Stimulated activated CD8-positive, alpha-beta memory T cell treated with anti-CD3 and anti-CD28 coated beads, Interleukin-12 subunit alpha, Interleukin-12 subunit beta, amount 100 ng/mL, for 1 hour (primary cell): ENCODE results near the gene GPLD1.
"Not testable (repeated sequence)": the region's sequence is repeated elsewhere in the genome, so short reads cannot be mapped to it uniquely, and the experiment has no call there.

Experiments used
- DNase-seq: peaks from one replicate; pipeline ENCODE4 v3.0.0-alpha.2; 2020; ENCODE audit warnings: low read depth

The GPLD1 gene, protein sequence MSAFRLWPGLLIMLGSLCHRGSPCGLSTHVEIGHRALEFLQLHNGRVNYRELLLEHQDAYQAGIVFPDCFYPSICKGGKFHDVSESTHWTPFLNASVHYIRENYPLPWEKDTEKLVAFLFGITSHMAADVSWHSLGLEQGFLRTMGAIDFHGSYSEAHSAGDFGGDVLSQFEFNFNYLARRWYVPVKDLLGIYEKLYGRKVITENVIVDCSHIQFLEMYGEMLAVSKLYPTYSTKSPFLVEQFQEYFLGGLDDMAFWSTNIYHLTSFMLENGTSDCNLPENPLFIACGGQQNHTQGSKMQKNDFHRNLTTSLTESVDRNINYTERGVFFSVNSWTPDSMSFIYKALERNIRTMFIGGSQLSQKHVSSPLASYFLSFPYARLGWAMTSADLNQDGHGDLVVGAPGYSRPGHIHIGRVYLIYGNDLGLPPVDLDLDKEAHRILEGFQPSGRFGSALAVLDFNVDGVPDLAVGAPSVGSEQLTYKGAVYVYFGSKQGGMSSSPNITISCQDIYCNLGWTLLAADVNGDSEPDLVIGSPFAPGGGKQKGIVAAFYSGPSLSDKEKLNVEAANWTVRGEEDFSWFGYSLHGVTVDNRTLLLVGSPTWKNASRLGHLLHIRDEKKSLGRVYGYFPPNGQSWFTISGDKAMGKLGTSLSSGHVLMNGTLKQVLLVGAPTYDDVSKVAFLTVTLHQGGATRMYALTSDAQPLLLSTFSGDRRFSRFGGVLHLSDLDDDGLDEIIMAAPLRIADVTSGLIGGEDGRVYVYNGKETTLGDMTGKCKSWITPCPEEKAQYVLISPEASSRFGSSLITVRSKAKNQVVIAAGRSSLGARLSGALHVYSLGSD

DNA sequence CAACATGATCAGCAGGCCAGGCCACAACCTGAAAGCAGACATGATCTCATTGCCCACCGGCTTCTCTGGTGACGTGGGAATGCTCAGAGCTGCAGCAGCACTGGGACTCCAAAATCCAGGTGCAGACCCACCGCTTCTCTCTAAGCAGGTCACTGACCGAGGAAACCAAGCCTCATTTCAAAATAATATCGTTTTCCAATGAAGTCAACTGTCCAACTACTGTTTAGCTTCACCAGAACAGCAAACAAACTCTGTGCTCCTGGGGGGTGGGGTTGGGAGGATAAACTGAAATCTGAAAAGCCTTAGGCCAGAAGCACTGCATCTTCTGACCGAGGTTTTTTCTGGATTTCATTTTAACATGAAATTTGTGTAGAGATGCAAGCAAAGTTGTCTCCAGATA, at the start of gene GPLD1:
GPLD1 (minus strand) TSS at position 109 of the 400 bp plus-strand sequence; CDS start at position 42, 67 bp downstream.
- DNase-seq = no peak

DNA sequence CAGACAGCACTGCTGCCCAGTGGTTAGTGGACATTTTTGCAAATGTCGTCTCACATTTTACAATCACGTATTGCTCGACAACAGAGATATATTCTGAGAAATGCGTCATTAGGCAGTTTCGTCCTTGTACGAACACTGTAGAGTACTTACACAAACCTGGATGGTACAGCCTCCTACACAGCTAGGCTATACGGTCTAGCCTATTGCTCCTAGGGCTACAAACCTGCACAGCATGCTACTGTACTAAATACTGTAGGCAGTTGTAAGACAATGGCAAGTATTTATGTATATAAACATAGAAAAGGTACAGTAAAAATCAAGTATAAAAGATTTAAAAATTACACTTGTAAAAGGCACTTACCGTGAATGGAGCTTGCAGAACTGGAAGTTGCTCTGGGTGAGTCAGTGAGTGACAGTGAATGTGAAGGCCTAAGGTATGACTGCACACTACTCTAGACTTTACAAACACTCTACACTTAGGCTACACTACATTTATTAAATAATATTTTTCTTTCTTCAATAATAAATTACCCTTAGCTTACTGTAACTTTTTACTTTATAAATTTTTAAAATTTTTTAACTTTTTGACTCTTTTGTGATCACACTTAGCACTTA, 48.5 kb upstream of the GPLD1 start:
- no peak for DNase-seq

DNA sequence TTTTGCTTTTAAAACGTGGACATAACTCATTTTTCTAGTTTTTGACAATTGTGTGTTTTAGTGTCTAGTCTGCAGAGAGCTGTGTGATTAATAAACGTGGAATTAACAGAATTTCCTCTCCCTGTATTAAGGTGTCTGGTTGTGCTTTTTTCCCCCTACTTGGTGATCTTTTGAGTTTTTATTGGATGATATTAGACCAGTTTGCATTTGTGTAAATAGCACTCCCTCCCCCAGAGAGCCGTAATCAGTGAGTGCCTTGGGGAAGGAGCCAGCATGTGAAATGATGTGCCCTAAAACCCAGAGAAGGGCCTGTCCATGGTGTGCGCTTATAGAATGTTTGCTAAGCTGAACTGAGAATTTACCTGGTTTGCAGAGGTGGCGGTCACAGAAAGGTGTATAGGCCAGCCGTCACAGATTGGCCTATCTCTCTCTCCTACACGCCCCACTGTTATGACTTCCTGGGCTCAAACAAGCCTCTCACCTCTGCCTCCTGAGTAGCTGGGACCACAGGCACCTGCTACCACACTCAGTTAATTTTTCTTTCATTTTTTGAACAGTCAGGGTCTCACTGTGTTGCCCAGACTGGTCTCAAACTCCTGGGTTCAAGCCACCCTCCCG, 47.8 kb upstream of the GPLD1 start:
- no peak for DNase-seq

DNA sequence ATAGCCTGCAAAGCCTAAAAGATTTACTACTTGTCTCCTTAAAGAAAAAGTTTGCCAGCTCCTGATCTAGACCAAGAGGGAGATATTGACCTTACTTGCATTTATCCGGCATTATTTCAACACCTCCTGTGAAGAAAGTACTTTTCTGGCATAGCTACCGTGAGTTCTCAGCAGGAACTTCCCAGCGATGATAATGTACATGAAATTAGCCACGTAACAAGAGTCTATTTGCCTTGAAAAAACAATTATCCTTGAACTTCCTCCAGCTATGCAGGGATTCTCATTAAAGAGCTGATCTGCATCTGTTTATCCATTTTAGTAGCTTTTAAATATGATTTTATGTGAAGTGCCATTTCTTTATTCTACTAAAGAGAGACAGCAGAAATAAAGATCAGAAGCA, 47.1 kb upstream of the GPLD1 start:
- DNase-seq = no peak

DNA sequence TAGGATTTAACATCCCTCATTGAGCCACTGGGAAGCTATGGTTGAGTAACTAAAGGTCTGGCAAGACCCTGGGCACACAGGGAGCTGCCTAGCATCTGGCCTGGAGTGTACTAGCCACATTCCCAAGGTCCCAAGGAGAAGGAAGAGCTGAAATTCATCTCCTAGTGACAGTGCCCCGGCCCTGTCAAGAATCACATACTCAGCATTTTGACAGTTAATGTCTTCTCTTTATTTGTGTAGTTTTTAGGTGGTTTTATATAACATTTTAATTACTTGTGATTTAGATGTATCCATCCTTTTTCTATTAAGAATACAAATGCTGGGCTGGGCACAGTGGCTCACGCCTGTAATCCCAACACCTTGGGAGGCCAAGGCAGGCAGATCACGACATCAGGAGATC, 45.8 kb upstream of the GPLD1 start:
- DNase-seq = no peak

DNA sequence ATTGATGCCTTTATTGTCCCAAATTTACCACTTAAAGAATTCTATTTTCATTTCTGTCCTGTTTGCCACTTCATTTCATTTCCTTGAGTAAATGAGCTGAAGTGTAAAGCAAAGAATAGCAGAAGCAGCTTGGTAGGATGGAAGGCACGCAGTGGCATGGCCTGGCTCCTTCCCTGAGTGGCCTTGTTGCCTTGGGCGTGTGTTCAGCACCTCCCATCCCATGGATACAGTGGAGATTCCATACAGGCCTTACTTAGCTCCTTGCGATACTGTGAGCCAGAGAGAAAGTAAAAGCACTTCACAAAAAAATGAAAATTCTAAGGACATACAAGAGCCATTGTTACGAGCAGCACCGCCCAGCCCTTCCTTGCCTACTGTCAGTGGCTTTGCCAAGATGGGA, 45.0 kb upstream of the GPLD1 start:
- no peak for DNase-seq

DNA sequence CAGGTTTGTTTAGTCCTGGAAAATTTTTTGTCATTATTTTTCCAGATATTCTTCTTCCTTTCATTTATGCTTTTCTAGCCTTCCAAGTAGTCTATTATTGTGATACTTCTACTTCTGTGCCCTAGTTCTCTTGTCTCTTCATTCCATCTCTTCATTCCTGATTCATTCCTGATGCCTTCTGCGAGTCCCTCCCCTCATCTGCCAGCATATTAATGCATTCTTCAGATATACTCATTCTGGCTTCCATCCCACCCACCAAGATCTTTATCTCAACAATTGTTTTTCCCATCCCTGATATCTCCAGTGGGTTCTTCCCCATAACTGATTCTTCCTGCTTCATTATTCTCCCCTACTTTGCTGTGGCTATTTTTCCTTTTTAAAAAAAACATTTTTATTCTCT, 40.6 kb upstream of the GPLD1 start:
- DNase-seq = no peak

DNA sequence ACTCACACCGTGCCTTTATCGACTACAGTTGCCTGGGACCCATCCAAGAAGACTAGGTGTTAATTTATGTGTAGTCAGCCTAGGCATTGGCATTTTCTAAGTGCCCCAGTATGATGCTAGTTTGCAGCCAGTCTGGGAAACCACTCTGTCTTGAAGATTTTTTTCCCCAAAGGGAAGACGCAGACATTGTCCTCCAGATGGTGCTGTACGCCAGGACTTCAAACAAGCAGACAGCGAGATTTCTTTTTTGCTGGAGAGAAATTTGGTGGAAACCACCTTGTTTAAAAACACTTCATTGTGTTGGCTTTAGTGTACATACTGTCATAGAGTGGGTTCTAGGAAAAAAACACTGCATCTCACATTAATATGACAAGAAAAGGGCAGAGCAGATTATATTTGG, 35.4 kb upstream of the GPLD1 start:
- no peak for DNase-seq

DNA sequence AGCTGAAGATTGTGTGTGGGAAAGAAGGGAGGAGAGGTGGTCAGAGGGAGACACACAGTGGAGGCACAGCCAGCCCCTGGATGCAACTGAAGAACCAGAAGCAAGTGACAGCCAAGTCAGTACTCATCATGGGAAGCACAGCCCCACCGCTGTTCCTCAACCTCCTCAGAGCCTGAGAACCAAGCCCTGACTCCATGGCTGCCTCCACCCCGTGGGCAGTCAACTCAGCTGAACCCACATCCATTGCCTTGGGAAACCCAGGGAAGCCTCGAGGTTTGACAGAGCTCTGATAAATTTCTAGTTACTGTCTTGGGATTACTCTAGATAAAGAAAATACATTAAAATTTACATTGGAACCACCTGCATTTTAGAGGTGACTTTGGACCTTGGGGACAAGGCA, 35.0 kb upstream of the GPLD1 start:
- no peak for DNase-seq

DNA sequence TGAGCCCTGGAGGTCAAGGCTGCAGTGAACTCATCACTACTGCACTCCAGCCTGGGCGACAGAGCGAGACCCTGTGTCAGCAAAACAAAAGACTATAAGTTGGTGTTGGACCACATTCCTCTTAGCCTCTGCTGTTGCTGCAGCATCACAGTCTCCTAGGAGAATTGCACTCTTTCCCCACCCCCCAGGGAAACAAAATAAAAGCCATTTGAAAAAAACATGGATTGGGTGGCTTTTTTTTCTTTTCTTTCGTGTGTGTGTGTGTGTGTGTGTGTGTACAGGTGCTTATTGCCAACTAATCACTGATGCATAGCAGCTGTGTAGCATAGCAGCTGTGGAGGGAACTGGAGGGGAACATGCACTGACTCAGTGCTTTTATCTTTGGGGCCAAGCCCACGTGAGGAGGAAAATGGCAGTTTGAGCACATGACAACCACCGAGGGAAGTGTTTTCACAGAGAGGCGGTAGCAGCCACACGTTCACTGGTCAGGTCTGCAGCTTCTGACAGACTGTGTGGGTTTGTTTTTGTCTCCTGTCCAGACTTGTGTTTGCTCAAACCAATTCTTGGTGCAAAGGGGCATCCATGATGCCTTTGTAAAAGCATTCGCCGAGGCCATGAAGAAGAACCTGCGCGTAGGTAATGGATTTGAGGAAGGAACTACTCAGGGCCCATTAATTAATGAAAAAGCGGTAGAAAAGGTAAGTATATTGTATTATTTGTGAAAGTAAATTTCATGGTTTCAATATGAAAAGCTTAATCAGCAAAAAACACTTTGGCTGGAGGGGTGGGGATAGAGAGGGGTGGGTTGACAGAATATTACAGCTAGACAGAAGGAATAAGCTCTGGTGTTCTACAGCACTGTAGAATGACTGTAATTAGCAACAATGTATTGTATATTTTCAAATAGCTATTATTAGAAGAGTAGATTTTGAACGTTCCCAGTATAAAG, 33.1 kb upstream of the GPLD1 start:
- DNase-seq = no peak

DNA sequence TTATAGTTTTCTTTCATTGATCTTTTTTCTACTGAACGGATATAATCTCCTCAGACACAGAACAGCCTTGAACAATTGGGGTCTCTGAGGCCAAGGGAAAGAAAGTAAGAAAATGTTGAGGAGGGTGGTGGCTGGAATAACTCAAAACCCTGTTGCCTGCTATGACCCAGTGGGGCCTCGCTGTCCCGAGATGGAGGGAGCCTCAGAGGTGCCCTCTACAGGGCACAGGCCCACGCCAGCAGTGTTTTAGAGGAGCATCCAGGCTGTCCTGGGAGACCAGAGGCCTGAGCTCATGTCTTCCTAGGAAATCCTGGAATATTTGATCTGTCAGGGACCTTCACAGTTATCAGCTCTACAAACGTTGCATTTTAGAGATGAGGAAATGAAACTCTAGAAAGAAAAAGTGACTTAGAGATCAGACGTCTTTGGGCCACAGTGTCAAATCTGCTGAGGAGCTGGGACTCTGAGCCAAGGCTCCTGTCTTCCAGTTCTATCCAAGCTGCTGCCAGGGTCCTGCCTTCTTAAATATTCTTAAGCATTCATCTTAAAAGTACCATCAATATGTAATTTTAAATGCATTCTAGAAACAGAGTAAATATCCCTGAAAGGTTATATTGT, 31.7 kb upstream of the GPLD1 start:
- DNase-seq = no peak

DNA sequence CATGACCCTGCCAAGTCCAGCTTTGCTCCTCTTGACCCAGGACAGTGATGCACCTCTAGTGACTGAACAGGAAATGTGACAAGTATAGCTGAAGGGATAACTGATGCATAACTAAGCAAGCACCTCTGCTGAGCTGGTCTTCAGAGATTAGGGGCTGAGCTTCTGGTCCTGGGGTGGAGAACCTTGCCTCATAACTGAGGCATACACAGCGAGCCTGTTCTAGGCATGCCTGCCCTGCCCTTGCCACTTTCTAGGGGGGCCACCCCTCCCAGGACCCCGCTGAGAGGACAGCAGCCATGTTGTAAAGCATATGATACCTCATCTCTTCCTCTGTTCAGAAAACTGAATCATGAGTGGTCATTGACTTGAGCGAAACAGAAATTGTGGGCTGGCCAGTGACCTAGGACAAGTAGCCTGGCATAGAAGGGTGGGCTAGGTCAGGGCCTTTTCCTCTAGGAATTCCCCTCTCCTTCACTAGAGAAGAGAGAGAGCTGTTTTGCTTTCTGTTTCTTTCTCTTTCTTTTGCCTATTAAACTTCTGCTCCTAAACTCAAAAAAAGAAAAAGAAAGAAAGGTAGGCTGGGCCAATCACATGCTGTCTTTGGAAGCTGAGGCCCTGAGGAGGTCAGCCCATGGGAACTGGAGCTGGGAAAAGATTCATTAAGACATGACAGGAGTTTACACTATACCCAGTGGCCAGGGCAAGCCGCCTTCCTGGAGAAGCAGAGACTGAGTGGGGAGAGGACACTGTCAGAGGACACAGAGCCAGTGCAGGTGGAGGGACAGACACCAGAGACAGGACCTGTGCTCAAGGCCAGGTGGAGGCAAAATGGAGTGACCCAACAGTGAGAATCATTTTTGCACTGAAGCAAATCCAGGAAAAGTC, 28.5 kb upstream of the GPLD1 start:
- no peak for DNase-seq

DNA sequence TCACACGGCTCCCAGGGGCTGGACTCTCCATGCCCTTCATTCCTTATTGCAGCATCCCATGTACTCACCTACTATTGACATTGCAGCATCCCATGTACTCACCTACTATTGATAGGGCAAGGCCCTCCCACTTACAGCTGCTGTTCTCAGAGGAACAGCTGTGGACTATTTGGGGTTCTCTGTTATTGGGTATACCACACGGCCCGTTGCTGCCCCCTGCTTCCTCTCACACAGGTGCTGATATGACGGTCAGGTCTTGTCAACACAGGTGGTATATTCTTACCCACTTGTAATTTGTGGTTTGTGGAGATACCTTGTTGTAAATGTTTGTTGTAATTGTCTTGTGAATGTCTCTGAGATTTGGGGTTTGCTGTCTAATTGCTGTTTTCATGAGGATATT, 24.2 kb upstream of the GPLD1 start:
- DNase-seq = no peak

DNA sequence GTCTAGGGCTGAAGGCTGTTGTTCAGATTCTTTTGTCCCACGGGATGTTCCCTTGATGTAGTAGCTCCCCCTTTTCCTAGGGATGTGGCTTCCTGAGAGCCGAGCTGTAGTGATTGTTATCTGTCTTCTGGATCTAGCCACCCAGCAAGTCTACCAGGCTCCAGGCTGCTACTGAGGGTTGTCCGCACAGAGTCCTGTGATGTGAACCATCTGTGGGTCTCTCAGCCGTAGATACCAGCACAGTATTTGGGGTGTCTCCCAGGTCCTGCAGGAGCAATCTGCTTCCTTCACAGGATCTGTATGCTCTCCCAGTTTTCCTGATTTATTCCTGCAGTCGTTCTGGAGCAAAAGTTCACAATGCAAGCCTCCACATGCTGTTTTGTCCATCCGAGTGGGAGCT, 22.6 kb upstream of the GPLD1 start:
- not testable (repeated sequence) for DNase-seq

DNA sequence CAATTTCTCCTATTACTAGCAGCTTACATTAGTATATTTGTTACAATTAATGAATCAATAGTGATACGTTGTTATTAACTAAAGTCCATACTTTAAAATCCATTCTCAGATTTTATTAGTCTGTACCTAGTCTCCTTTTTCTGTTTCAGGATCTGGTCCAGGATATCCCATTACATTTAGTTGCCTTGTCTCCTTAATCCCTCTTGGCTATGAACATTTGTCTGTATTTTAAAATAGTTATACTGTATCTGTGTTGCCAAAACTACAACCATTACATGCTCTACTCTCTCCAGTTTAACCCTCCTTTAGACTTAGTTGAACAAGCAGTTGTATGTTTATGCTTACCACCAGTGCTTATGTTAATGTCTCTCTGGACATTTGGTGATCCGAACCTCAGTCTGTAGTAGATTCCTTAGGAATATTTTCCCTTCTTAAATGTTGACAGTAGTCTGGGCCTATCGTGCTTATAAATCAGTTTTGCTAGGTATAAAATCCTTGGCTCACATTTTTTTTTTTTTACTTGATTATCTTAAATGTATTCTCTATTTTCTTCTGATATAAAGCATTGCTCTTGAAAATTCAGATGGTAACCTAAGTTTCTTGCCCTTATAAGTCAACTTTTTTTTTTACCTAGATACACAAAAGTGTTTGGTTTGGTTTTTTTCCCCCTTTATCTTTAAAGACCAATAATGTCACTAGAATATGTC, 17.6 kb upstream of the GPLD1 start:
- no peak for DNase-seq

DNA sequence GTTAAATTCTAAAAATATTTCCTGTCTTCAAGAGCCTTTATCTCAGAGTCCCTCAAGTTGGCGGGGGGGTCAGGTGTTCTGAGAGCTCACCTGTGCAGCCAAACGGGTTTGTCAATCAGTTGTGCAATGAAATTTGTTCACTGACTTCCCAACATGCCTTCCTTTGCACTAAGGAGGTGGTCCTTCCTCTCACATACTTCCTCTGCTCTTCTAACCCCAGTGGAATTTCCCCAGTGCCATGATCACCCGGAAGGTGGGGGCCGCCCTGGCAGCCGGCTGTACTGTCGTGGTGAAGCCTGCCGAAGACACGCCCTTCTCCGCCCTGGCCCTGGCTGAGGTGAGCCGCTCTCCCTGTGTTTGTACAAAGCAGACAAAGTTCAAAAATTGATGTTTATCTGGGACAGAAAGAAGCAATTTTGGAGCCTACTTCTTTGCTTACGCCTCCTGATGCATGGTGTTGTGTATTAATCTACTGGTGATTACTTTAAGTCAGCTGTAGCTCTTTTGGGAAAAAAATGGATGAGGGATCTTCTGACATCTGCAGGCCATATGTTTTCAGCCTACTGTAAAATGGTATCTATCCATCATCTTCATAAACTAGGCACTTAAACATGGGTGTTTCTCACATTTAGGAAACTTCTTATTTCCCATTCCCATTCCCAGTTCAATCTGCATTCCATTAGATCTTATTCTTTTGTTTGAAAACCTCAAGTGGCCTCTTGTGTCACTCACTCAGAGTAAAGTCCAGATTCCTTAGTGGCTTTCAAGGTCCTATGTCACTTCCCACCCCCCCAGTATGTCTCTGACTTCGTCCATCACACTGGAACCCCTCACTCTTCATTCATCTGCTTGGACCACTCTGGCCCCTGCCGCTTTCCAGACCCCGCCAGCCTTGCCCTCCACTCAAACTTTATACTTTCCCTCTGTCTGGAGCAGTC, 15.5 kb upstream of the GPLD1 start:
- no peak for DNase-seq

DNA sequence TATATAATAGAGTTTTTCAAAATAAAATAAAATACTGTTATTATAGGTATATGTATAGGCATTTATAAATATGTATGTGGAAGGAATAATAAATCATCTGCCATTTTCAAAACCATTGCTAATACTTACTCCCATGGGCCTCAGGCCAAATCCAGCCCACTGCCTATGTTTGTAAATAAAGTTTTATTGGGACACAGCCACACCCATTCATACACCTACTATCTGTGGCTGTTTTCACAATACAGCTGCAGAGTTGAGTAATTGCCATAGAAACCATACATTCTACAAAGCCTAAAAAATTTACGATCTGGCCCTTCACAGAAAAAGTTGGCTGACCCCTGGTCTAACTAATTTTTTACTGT, 14.9 kb upstream of the GPLD1 start:
- DNase-seq = no peak

DNA sequence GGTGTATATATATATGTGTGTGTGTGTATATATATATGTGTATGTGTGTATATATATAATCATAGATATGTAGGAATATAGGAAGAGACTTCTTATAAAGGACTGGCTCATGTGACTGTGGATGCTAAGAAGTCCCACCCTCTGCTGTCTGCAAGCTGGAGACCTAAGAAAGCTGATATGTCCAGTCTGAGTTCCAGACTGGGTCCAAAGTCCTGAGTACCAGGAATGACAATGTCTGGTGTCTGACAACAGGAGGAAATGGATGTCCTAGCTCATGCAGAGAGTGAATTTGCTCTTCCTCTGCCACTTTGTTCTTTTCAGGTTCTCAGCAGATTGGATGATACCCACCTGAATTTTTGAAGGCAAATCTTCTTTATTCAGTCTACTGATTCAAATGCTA, 12.5 kb upstream of the GPLD1 start:
- DNase-seq = no peak
